Measurements from ENCODE around the gene MAPKBP1. TPM values are rescaled to one million over a fixed set of nuclear protein-coding genes. Genes with fewer than 3 reads are reported as not detected.
A peak's percentile ranks its signal among the peaks of the same experiment; 100 is the strongest.

Gene MAPKBP1
- total and polyA plus RNA-seq, 2 of the 13 experiments (the other 11 are each of a cell fraction or from before 2014, with no cell fraction given) = 3.0 to 7.3 TPM

DNA sequence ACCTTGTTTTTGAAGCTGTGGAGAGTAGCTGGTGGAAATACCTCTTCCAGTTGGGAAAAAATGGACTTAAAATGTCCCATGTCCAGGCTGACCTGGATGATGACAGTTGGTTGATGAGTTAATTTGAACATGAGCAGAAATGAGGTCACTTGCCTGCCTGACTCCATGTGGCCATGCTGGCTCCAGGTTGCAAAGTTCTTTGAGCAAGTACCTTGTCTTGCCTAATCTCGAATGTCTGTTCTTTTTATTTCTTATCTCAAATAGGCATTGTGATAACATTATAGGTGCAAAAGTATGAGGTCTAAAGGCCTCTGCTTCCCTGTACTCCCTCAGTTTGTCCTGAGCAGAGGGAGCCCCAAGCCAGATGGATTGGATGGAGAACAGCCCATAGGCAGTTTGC, 9.0 kb downstream of the MAPKBP1 start:
- Histone ChIP-seq H3K9me3 (ENCODE audit: low read length) (no peaks in the 10 kb centered on the region), H2AFZ (ENCODE audit: low read length) (no peak overlapping the region), H3K27ac (ENCODE audit: extremely low read length, insufficient read depth, low read length) (peak overlapping the region; percentile 8), H3K79me2 (ENCODE audit: insufficient read depth, low read length) (peaks cover 3% of the 10 kb centered on the region), H3K4me3 (replicated peaks in 1 of 3; ENCODE audit: insufficient read depth in 1 of 3, low read depth in 2 of 3, low read length in 3 of 3) (no peak overlapping the region), H3K9ac (ENCODE audit: insufficient read depth, low read depth, low read length) (no peak overlapping the region; the same call in 1 of the 2 replicates), H3K4me1 (ENCODE audit: insufficient read depth, low read length) (peaks cover 49% of the 10 kb centered on the region), H4K20me1 (ENCODE audit: insufficient read depth, low read length) (no peaks in the 10 kb centered on the region), H3K27me3 (ENCODE audit: control insufficient read depth in 1 of 2, insufficient read depth in 2 of 2, low read length in 2 of 2) (no peaks in the 10 kb centered on the region), H3K4me2 (ENCODE audit: low read depth, low read length) (no peak overlapping the region), H3K36me3 (replicated peaks in 1 of 2; ENCODE audit: control insufficient read depth in 1 of 2, insufficient read depth in 2 of 2, low read length in 2 of 2) (no peaks in the 10 kb centered on the region)
- ChIA-PET POLR2A (interaction anchor here (1.4 kb wide), 1 partner anchor 9 kb away, joined by 11 read pairs; the partner anchor contains the start of gene MAPKBP1), CTCF (ENCODE audit: low intra/inter-chr PET ratio, low total read pairs) (no interaction called here)
- intact Hi-C loops (cut with micrococcal nuclease; ENCODE audit: unreplicated experiment) = no loop called here
- 37% methylated on average over 1 of the region's 1 CpG for WGBS (ENCODE audit: low lambda C conversion rate)
- DNase-seq (ENCODE audit: low spot score) (no peak), FAIRE-seq (no peak), ATAC-seq (no peak; the same call in 2 of the 3 replicates)
- no TSS peak for BruUV-seq (replicated peaks)
- in situ Hi-C loops (cut with HindIII; ENCODE audit: extremely low pct_ligation_motif_present, low pct_unique_long_range_greater_than_20kb) = no loop called here
- TF ChIP-seq ZNF329 (CRISPR knock-in tag; IDR thresholded peaks at IDR 0.05; ENCODE audit: low read depth) (no peak), ZNF24 (IDR thresholded peaks at IDR 0.05) (no peak), HOXA7 (CRISPR knock-in tag; IDR thresholded peaks at IDR 0.05) (no peak), MZF1 (CRISPR knock-in tag; IDR thresholded peaks at IDR 0.05; ENCODE audit: borderline replicate concordance) (no peak), MBD4 (IDR thresholded peaks at IDR 0.05; ENCODE audit: borderline replicate concordance, low read length) (no peak), LBX2 (CRISPR knock-in tag; IDR thresholded peaks at IDR 0.05; ENCODE audit: borderline replicate concordance) (no peak)

DNA sequence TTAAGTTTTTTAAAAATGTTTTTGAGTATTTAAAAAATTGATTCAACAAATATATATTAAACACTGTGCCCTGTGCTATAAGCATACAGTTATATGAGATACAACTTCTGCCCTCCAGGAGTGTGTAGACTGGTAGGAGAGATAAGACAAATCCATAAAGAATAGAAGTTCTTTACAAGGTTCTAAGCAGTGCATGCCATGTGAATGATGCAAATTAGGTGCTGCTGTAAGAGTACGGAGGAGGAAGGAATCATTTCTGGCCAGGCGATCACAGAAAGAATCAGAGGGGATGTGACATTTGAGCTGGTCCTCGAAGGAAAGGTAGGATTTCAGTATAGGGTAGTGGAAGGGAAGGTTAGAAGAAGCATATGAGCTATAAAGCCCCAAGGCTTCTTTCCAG, 14.0 kb downstream of the MAPKBP1 start:
- H3K4me2 ChIP-seq (ENCODE audit: low read depth, low read length) = no peak overlapping the region
- DNase-seq (ENCODE audit: low spot score) (no peak), FAIRE-seq (no peak), ATAC-seq (no peak)
- peaks cover 2% of the 10 kb centered on the region for H3K79me2 ChIP-seq (ENCODE audit: insufficient read depth, low read length)
- H3K36me3 ChIP-seq (replicated peaks in 1 of 2; ENCODE audit: control insufficient read depth in 1 of 2, insufficient read depth in 2 of 2, low read length in 2 of 2) = no peaks in the 10 kb centered on the region
- H4K20me1 ChIP-seq (ENCODE audit: insufficient read depth, low read length) = no peaks in the 10 kb centered on the region
- ChIA-PET POLR2A (no interaction called here), CTCF (ENCODE audit: low intra/inter-chr PET ratio, low total read pairs) (no interaction called here)
- no peaks in the 10 kb centered on the region for H3K27me3 ChIP-seq (ENCODE audit: control insufficient read depth in 1 of 2, insufficient read depth in 2 of 2, low read length in 2 of 2)
- H3K4me1 ChIP-seq (ENCODE audit: insufficient read depth, low read length) = peaks cover 38% of the 10 kb centered on the region
- intact Hi-C loops (cut with micrococcal nuclease; ENCODE audit: unreplicated experiment) = no loop called here
- in situ Hi-C loops (cut with HindIII; ENCODE audit: extremely low pct_ligation_motif_present, low pct_unique_long_range_greater_than_20kb) = no loop called here
- H3K9ac ChIP-seq (ENCODE audit: insufficient read depth, low read depth, low read length) = no peak overlapping the region
- H3K9me3 ChIP-seq (ENCODE audit: low read length) = no peaks in the 10 kb centered on the region
- no peak overlapping the region for H2AFZ ChIP-seq (ENCODE audit: low read length)
- no peak overlapping the region for H3K27ac ChIP-seq (ENCODE audit: extremely low read length, insufficient read depth, low read length)
- H3K4me3 ChIP-seq (replicated peaks in 1 of 3; ENCODE audit: insufficient read depth in 1 of 3, low read depth in 2 of 3, low read length in 3 of 3) = no peak overlapping the region
- WGBS (ENCODE audit: low lambda C conversion rate) = 93% methylated on average over 3 of the region's 3 CpGs
- TF ChIP-seq DMTF1 (CRISPR knock-in tag; IDR thresholded peaks at IDR 0.05) = no peak
- TF ChIP-seq ZNF816 (CRISPR knock-in tag; IDR thresholded peaks at IDR 0.05; ENCODE audit: borderline replicate concordance) = no peak
- no peak for TF ChIP-seq IKZF1 (IDR thresholded peaks at IDR 0.05)
- TF ChIP-seq SP140L (CRISPR knock-in tag; IDR thresholded peaks at IDR 0.05; ENCODE audit: borderline replicate concordance) = no peak
- TF ChIP-seq ZNF367 (CRISPR knock-in tag; IDR thresholded peaks at IDR 0.05; ENCODE audit: borderline replicate concordance) = no peak
- TF ChIP-seq SIN3B (IDR thresholded peaks at IDR 0.05; ENCODE audit: low read length) = no peak
- TF ChIP-seq ZNF674 (CRISPR knock-in tag; IDR thresholded peaks at IDR 0.05; ENCODE audit: low read depth) = no peak
- no peak for TF ChIP-seq ATF6 (CRISPR knock-in tag; conservative IDR thresholded peaks at IDR 0.05)
- TF ChIP-seq PRMT3 (CRISPR knock-in tag; IDR thresholded peaks at IDR 0.05; ENCODE audit: borderline replicate concordance, low read depth) = no peak
- no peak for TF ChIP-seq KDM3A (CRISPR knock-in tag; IDR thresholded peaks at IDR 0.05; ENCODE audit: low read depth)
- no TSS peak for BruUV-seq (replicated peaks)
